ENCODE data around the gene EPPIN. TPM values are rescaled to one million over a fixed set of nuclear protein-coding genes. Genes with fewer than 3 reads are reported as not detected.

The EPPIN gene
- not detected in 5 replicates for total RNA-seq (2022; extraction: Qiagen RNA extraction; ENCODE audit: low read depth)

DNA sequence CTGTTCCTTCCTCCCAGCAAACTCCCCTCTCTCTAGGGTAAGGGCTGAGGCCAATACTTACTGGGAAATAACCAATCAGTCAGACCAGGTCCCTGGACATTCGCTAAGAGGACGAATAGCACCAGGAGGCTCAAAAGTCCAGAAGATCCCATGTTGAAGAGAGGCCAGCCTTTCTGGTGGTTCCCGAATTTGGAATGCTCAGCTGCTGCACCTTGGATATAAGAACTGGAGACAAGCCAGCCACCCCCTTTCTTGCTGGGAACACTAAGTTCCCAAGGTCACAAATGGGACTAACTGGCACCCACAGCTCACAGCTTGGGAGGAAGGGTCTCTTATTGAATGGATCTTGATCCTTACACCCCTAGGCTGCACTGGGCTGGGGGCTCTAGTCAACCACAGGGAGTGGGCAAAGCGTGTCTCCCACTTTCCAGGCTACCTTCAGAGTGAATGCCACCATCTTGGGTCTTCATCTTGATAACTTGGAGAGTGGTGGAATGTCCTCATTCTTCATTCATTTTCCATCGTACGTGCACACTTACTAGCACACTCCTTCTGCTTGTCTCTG is at the start of gene EPPIN:
EPPIN (minus strand) TSS at position 196 of the 565 bp plus-strand sequence; CDS start at position 152, 44 bp downstream.

DNA sequence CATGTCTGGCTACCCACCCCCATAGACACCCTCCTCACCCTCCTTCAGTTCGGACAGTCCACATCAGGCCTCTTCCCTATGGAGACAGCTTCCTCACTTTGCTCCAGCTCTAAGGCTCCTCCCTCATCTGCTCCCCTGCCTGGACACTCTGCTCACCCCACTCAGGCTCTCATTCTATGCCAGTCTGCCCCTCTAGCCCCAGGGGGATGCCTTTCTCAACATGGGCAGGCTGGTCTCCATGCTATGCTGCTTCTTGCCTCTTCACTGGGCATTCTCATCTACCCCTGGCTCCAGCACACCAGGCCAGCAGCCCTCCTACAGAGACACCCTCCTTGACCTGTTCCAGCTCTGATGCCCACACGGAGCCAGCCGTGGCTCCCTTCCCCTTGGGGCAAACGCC is 32.0 kb upstream of the EPPIN start, which contains the start of gene WFDC8:
WFDC8 (minus strand) TSS at position 101 of the 400 bp plus-strand sequence; CDS start at position 64, 37 bp downstream.

DNA sequence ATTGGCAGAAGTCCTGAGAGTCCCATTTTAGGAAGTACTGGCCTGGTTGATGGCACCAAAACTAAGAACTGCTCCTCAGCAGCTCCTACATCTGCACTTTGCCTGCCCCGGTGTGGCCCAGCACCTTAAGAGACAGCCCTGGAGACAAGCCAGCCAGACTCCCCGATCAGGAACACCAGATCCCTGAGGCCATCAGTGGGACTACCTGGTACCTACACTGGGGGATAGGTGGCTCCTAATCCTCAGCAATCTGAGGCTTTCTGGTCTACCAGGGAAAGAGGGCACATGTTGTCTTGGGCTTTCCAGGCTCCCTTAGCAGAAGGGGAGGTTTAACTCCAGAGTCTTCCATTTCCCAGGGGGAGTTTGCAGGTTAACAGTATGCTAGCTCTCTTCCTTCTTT is 7.8 kb downstream of the EPPIN start, which contains the start of gene WFDC6:
WFDC6 (minus strand) TSS at position 101 of the 400 bp plus-strand sequence; CDS start at position 26, 75 bp downstream.

DNA sequence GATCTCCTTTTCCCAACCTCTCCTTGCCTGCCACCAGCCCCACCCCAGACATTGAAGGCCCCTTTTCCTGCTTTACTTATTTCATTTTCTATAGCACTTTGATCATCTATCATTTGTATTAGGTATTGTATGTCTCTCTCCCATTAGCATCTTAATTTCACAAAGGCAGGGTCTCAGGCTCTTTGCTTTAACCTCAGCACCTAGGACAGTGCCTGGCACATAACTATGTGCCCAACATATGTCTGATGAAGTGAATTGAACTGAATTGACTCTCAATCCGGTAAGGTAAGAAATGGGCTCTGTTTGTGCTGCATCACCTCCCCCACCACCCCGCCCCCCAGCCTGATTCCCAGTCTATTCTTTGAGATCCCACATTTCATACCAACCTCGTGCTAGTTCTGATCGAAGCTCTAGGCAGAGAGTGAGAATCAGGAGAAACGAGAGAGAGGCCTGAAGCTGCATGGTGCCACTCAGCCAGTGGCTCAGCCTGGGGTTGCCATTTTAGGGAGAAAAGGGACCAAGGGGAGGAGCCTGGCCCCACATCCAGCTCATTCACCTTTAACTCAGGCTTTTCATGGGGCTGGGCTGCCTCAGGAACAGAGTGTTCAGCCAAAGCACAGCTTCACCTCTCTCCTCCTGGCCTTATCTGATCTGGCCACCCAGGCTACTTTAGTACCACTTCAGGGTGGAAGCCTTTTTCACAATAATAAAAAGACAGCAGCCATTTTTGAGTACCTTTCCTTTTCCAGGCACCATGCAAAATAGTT is 31.9 kb downstream of the EPPIN start, which contains the start of gene SPINT3:
SPINT3 (minus strand) TSS at position 476 of the 767 bp plus-strand sequence; CDS start at position 462, 14 bp downstream.

Other genes with a start within 250 kb of the EPPIN start
- gene RBPJL, start 240.6 kb downstream of the EPPIN start, total RNA-seq (2022; extraction: Qiagen RNA extraction; ENCODE audit: low read depth) = not detected in 5 replicates
- gene MATN4, start 239.1 kb downstream of the EPPIN start, total RNA-seq (2022; extraction: Qiagen RNA extraction; ENCODE audit: low read depth) = 0.14 to 0.22 TPM (median 0.17 TPM) in 4 of 5 replicates, not detected in the other
- 128 to 148 TPM (median 143 TPM) in 5 replicates for gene SDC4, start 199.0 kb downstream of the EPPIN start, total RNA-seq (2022; extraction: Qiagen RNA extraction; ENCODE audit: low read depth)
- 28.2 to 34.9 TPM (median 30.6 TPM) in 5 replicates for gene SYS1, start 184.2 kb downstream of the EPPIN start, total RNA-seq (2022; extraction: Qiagen RNA extraction; ENCODE audit: low read depth)
- not detected in 5 replicates for gene TP53TG5, start 169.1 kb downstream of the EPPIN start, total RNA-seq (2022; extraction: Qiagen RNA extraction; ENCODE audit: low read depth)
- 25.1 to 32.4 TPM (median 27.5 TPM) in 5 replicates for gene DBNDD2, start 139.1 kb downstream of the EPPIN start, total RNA-seq (2022; extraction: Qiagen RNA extraction; ENCODE audit: low read depth)
- gene PIGT, start 131.3 kb downstream of the EPPIN start, total RNA-seq (2022; extraction: Qiagen RNA extraction; ENCODE audit: low read depth) = 88.3 to 102 TPM (median 98.9 TPM) in 5 replicates
- not detected in 5 replicates for gene WFDC2, start 77.6 kb downstream of the EPPIN start, total RNA-seq (2022; extraction: Qiagen RNA extraction; ENCODE audit: low read depth)
- gene SPINT3, start 31.8 kb downstream of the EPPIN start, total RNA-seq (2022; extraction: Qiagen RNA extraction; ENCODE audit: low read depth) = not detected in 5 replicates
- not detected in 5 replicates for gene WFDC6, start 7.9 kb downstream of the EPPIN start, total RNA-seq (2022; extraction: Qiagen RNA extraction; ENCODE audit: low read depth)
- not detected in 5 replicates for gene WFDC8, start 31.9 kb upstream of the EPPIN start, total RNA-seq (2022; extraction: Qiagen RNA extraction; ENCODE audit: low read depth)
- gene WFDC10A, start 82.3 kb upstream of the EPPIN start, total RNA-seq (2022; extraction: Qiagen RNA extraction; ENCODE audit: low read depth) = not detected in 5 replicates
- not detected in 5 replicates for gene WFDC9, start 83.9 kb upstream of the EPPIN start, total RNA-seq (2022; extraction: Qiagen RNA extraction; ENCODE audit: low read depth)
- not detected in 5 replicates for gene WFDC11, start 122.8 kb upstream of the EPPIN start, total RNA-seq (2022; extraction: Qiagen RNA extraction; ENCODE audit: low read depth)
- not detected in 5 replicates for gene WFDC13, start 154.6 kb upstream of the EPPIN start, total RNA-seq (2022; extraction: Qiagen RNA extraction; ENCODE audit: low read depth)
- gene WFDC10B, start 157.6 kb upstream of the EPPIN start, total RNA-seq (2022; extraction: Qiagen RNA extraction; ENCODE audit: low read depth) = not detected in 5 replicates
- gene SPINT4, start 174.9 kb upstream of the EPPIN start, total RNA-seq (2022; extraction: Qiagen RNA extraction; ENCODE audit: low read depth) = not detected in 5 replicates
- gene WFDC3, start 244.5 kb upstream of the EPPIN start, total RNA-seq (2022; extraction: Qiagen RNA extraction; ENCODE audit: low read depth) = 0.41 to 0.44 TPM in 2 of 5 replicates, not detected in the others
- 32.4 to 37.0 TPM (median 36.3 TPM) in 5 replicates for gene DNTTIP1, start 244.6 kb upstream of the EPPIN start, total RNA-seq (2022; extraction: Qiagen RNA extraction; ENCODE audit: low read depth)